HUES64 (cell line): ENCODE data around the gene C16orf89.

ENCODE experiments used
- H3K27ac ChIP-seq: 2 replicates; pipeline ENCODE4 v1.7.0; 2013; ENCODE audit warnings: low read depth, low read length, inconsistent platforms
- H3K27me3 ChIP-seq: 2 replicates; pipeline ENCODE4 v1.6.1; 2013; ENCODE audit warnings: mild to moderate bottlenecking, low read length; ENCODE audit not compliant: insufficient read depth
- H3K36me3 ChIP-seq: 2 replicates; pipeline ENCODE4 v1.6.1; 2013; ENCODE audit warnings: mild to moderate bottlenecking, low read length; ENCODE audit not compliant: insufficient read depth
- H3K4me1 ChIP-seq: 2 replicates; pipeline ENCODE4 v1.6.1; 2013; ENCODE audit warnings: mild to moderate bottlenecking, low read length, moderate library complexity; ENCODE audit not compliant: insufficient read depth
- H3K4me3 ChIP-seq: 2 replicates; pipeline ENCODE4 v1.5.1; 2013; ENCODE audit warnings: mild to moderate bottlenecking, low read length, moderate library complexity
- H3K9ac ChIP-seq: 2 replicates; pipeline ENCODE4 v1.6.1; 2013; ENCODE audit warnings: mild to moderate bottlenecking, low read depth, low read length
- H3K9me3 ChIP-seq: 2 replicates; pipeline ENCODE4 v1.6.1; 2013; ENCODE audit warnings: low read depth, low read length; ENCODE audit not compliant: insufficient read depth
- WGBS: fragments of 150-250, 120-280 bp; methylation state at CpG from one replicate; pipeline ENCODE4 v1.1.7; 2013; ENCODE audit warnings: missing lambda C conversion rate; 5-methylcytosine and 5-hydroxymethylcytosine counted together

C16orf89 gene

GRCh38 chr16:5000573-5001001, 65.2 kb downstream of the C16orf89 start:
- no peak overlapping the region for H3K9ac ChIP-seq
- H3K36me3 ChIP-seq = no peaks in the 10 kb centered on the region
- no peak overlapping the region for H3K4me3 ChIP-seq
- 93% methylated on average over 19 of the region's 19 CpGs for WGBS
- no peaks in the 10 kb centered on the region for H3K4me1 ChIP-seq
- H3K27ac ChIP-seq = no peak overlapping the region
- no peaks in the 10 kb centered on the region for H3K27me3 ChIP-seq
- no peaks in the 10 kb centered on the region for H3K9me3 ChIP-seq

- WGBS = 84% methylated on average over 17 of the region's 18 CpGs
- Histone ChIP-seq H3K36me3 (no peaks in the 10 kb centered on the region), H3K27ac (no peak overlapping the region), H3K9me3 (no peaks in the 10 kb centered on the region), H3K9ac (no peak overlapping the region), H3K4me3 (no peak overlapping the region), H3K27me3 (no peaks in the 10 kb centered on the region), H3K4me1 (no peaks in the 10 kb centered on the region)
These were observed 70.9 kb downstream of the C16orf89 start for GRCh38 chr16:4994719-4995434.
